Pancreas (tissue), 10 donors: ENCODE measurements around the gene CDH4. TPM values are rescaled to one million over a fixed set of nuclear protein-coding genes. Genes with fewer than 3 reads are reported as not detected.

ENCODE experiments used
- ATAC-seq, 4 donors: fragments of 200-7000 bp; cut with Tn5 transposase; one replicate each; pipeline versions ENCODE4 v1.8.0 to v1.9.1; 2020; ENCODE audit warnings: mild to moderate bottlenecking in 4 of 4, moderate library complexity in 4 of 4
- DNase-seq, 6 donors: peaks; one replicate each; pipeline ENCODE4 v3.0.0-alpha.2; 2020
- FAIRE-seq: peaks from 2 replicates; lab custom pipeline; 2012; peaks lifted over from hg19 to GRCh38; lab: Jason Lieb, UNC
- H3K27ac ChIP-seq, 4 donors: fragments of 200-600 bp; sonication (generic); 1 replicate in 3 of 4; 2 replicates in 1 of 4; pipeline versions ENCODE4 v1.5.0 to v1.8.0; 2020
- H3K27me3 ChIP-seq, 4 donors: fragments of 200-600 bp; one replicate each; pipeline ENCODE4 v1.8.0; 2021
- H3K36me3 ChIP-seq, 3 donors: fragments of 200-600 bp; sonication (generic) in 1 of 3; one replicate each; pipeline versions ENCODE4 v1.5.0 to v1.8.0; 2020 to 2021
- H3K4me1 ChIP-seq, 3 donors: fragments of 200-600 bp; one replicate each; pipeline ENCODE4 v1.8.0; 2021
- H3K4me3 ChIP-seq, 4 donors: fragments of 200-600 bp; sonication (generic) in 2 of 4; one replicate each; pipeline versions ENCODE4 v1.5.0 to v1.8.0; 2020 to 2021
- H3K9me3 ChIP-seq, 4 donors: fragments of 200-600 bp; one replicate each; pipeline ENCODE4 v1.8.0; 2021
- CTCF ChIP-seq, 4 donors: fragments of 200-600 bp; sonication (generic) in 3 of 4; IDR thresholded peaks; one replicate each; pipeline versions ENCODE4 v1.5.0 to v1.8.0; 2021; ENCODE audit warnings: antibody characterized with exemption in 4 of 4
- WGBS, 2 donors: extraction: QIAGEN DNeasy Blood & Tissue Kit; methylation state at CpG; one replicate each; pipeline ENCODE4 v1.1.7; 2013; 5-methylcytosine and 5-hydroxymethylcytosine counted together
- intact Hi-C, 3 donors: fragments of 100-400 bp; cut with DNase I; formaldehyde crosslinking; loops; one replicate each; pipeline versions ENCODE4 v1.11.1 to v1.14.2; 2022
- polyA plus RNA-seq, 2 donors: library from polyadenylated mRNA; stranded (reverse); fragments of 200-250 nt; gene quantifications; one replicate each; pipeline ENCODE4 v1.2.3, GENCODE V29; 2013
- total RNA-seq, 6 donors: library from RNA; stranded (reverse); fragmentation: NEBNext Ultra II Directional in 4 of 6; extraction: Animal tissue kit (Norgen Biotek cat#: 25700) in 4 of 6; gene quantifications; one replicate each; pipeline versions ENCODE4 v1.2.1 to v1.2.4, GENCODE V29; 2021 to 2023
- donor health status: healthy with polysubstance abuse.
- donor health status: DM: no; HTN: no; CAD: no; lungs with moderate emphysema.
- donor health status: DM: no; HTN: no; CAD: no.
- donor health status: control.
- donor health status: control.
- donor health status: Bipolar disorder and iron deficiency.
- donor health status: DM: yes; HTN: yes; CAD: no.
- donor health status: DM: no; HTN: no; CAD: no.
- donor health status: DM: no; HTN: no; CAD: no.
- donor health status: DM: yes; HTN: yes; CAD: no.

The CDH4 gene
- total and polyA plus RNA-seq, 8 donors: 0.04 to 1.4 (median 0.27) TPM

GRCh38 chr20:61279621-61280150 lies 27.6 kb downstream of the CDH4 start:
- no peaks in the 10 kb centered on the region for H3K9me3 ChIP-seq
- FAIRE-seq: no peak
- intact Hi-C loops: no loop called here
- H3K36me3 ChIP-seq: no peaks in the 10 kb centered on the region
- H3K27ac ChIP-seq: no peak overlapping the region
- ATAC-seq: no peak
- no peaks in the 10 kb centered on the region for H3K4me1 ChIP-seq
- no peak overlapping the region for H3K4me3 ChIP-seq
- no peaks in the 10 kb centered on the region for H3K27me3 ChIP-seq
- TF ChIP-seq CTCF (IDR thresholded peaks at IDR 0.05): no peak
- 63 to 74% methylated on average over 17 of the region's 17 CpGs for WGBS, 2 donors
- DNase-seq: no peak

- Histone ChIP-seq H3K36me3 (no peaks in the 10 kb centered on the region), H3K27me3 (no peaks in the 10 kb centered on the region), H3K9me3 (no peaks in the 10 kb centered on the region), H3K4me3 (no peak overlapping the region), H3K4me1 (no peaks in the 10 kb centered on the region), H3K27ac (no peak overlapping the region)
- intact Hi-C loops: no loop called here
- ATAC-seq (no peak), DNase-seq (no peak), FAIRE-seq (no peak)
- WGBS, 2 donors: 76 to 93% methylated on average over 24 to 27 of the region's 27 CpGs
- TF ChIP-seq CTCF (IDR thresholded peaks at IDR 0.05): no peak
Measured at GRCh38 chr20:61280217-61280980, 28.3 kb downstream of the CDH4 start.

GRCh38 chr20:61281286-61281795 lies 29.3 kb downstream of the CDH4 start:
- Histone ChIP-seq H3K4me1 (no peaks in the 10 kb centered on the region), H3K9me3 (no peaks in the 10 kb centered on the region), H3K4me3 (no peak overlapping the region), H3K27ac (no peak overlapping the region), H3K36me3 (no peaks in the 10 kb centered on the region), H3K27me3 (no peaks in the 10 kb centered on the region)
- FAIRE-seq (no peak), ATAC-seq (no peak), DNase-seq (no peak)
- intact Hi-C loops: no loop called here
- 71 to 84% methylated on average over 12 of the region's 12 CpGs for WGBS, 2 donors
- TF ChIP-seq CTCF (IDR thresholded peaks at IDR 0.05): no peak

- FAIRE-seq (no peak), ATAC-seq (no peak), DNase-seq (no peak)
- TF ChIP-seq CTCF (IDR thresholded peaks at IDR 0.05): no peak
- no peaks in the 10 kb centered on the region for H3K4me1 ChIP-seq
- no peak overlapping the region for H3K27ac ChIP-seq
- no peaks in the 10 kb centered on the region for H3K27me3 ChIP-seq
- no peaks in the 10 kb centered on the region for H3K36me3 ChIP-seq
- WGBS, 2 donors: 52 to 67% methylated on average over 5 of the region's 5 CpGs
- H3K9me3 ChIP-seq: no peaks in the 10 kb centered on the region
- no peak overlapping the region for H3K4me3 ChIP-seq
- intact Hi-C loops: no loop called here
Measured at GRCh38 chr20:61284752-61285151, 32.7 kb downstream of the CDH4 start.

GRCh38 chr20:61285152-61285645 lies 33.1 kb downstream of the CDH4 start:
- Histone ChIP-seq H3K4me3 (no peak overlapping the region), H3K27ac (no peak overlapping the region), H3K27me3 (no peaks in the 10 kb centered on the region), H3K9me3 (no peaks in the 10 kb centered on the region), H3K4me1 (no peaks in the 10 kb centered on the region), H3K36me3 (no peaks in the 10 kb centered on the region)
- DNase-seq: no peak
- no peak for TF ChIP-seq CTCF (IDR thresholded peaks at IDR 0.05)
- no peak for FAIRE-seq
- no peak for ATAC-seq
- intact Hi-C loops: no loop called here
- 70 to 77% methylated on average over 15 of the region's 15 CpGs for WGBS, 2 donors
